Measurements from ENCODE around the gene OR1N2.

Gene OR1N2

GRCh38 chr9:122518841-122519240 is 34.1 kb upstream of the OR1N2 start, which contains the start of gene OR1J4:
OR1J4 (plus strand) TSS chr9:122519141; CDS start chr9:122519141, 0 bp downstream.
- WGBS, 2 donors (ENCODE audit: extremely low coverage in 2 of 2, insufficient read length in 2 of 2, insufficient replicate concordance in 1 of 2), result no CpG with 5 or more reads among the region's 4 CpGs
- Histone ChIP-seq H3K23ac (ENCODE audit: low read depth, low read length, poor library complexity) (no peak within 1 kb of the TSS), H3K4me2 (ENCODE audit: insufficient read depth, low read length, poor library complexity, severe bottlenecking) (no peak within 1 kb of the TSS), H3K14ac (ENCODE audit: low read length) (no peak within 1 kb of the TSS), H2BK5ac (ENCODE audit: low read length) (no peak within 1 kb of the TSS), H2BK12ac (ENCODE audit: low read length) (no peak within 1 kb of the TSS), H2AFZ (ENCODE audit: low read length) (no peak within 1 kb of the TSS), H2BK15ac (ENCODE audit: low read length) (no peak within 1 kb of the TSS), H3K4me3 (ENCODE audit: low read length in 2 of 2) (no peak within 1 kb of the TSS), H3K79me1 (ENCODE audit: low read depth, low read length) (no peaks in the 10 kb centered on the region), H3K18ac (ENCODE audit: low read length) (no peak within 1 kb of the TSS), H3K4me1 (ENCODE audit: control insufficient read depth in 2 of 2, insufficient read depth in 1 of 2, low read depth in 1 of 2, low read length in 2 of 2) (no peaks in the 10 kb centered on the region), H3K36me3 (replicated peaks in 1 of 2; ENCODE audit: control insufficient read depth in 2 of 2, insufficient read depth in 2 of 2, low read length in 2 of 2) (no peaks in the 10 kb centered on the region), H2AK5ac (ENCODE audit: low read depth, low read length) (no peak within 1 kb of the TSS), H4K91ac (ENCODE audit: low read depth, low read length, poor library complexity) (no peak within 1 kb of the TSS), H4K8ac (ENCODE audit: low read depth, low read length) (no peak within 1 kb of the TSS), H3K27ac (replicated peaks; ENCODE audit: low read length) (no peak within 1 kb of the TSS), H3K27me3 (ENCODE audit: control insufficient read depth in 3 of 3, insufficient read depth in 3 of 3, low read depth in 1 of 3, low read length in 3 of 3) (peaks cover 0 to 3% (median 0%) of the 10 kb centered on the region in 3 experiments), H3K4ac (ENCODE audit: low read length) (no peak within 1 kb of the TSS), H2BK120ac (ENCODE audit: low read depth, low read length) (no peak within 1 kb of the TSS), H3K9me3 (replicated peaks in 1 of 2; ENCODE audit: control insufficient read depth in 2 of 2, insufficient read depth in 1 of 2, low read depth in 1 of 2, low read length in 2 of 2) (peaks cover 0 to 26% of the 10 kb centered on the region in 2 donors), H3K9ac (ENCODE audit: low read depth, low read length, poor library complexity) (no peak within 1 kb of the TSS)
- DNase-seq (ENCODE audit: low spot score), result no peak

GRCh38 chr9:122519376-122519775 is 33.5 kb upstream of the OR1N2 start:
- Histone ChIP-seq H3K27ac (replicated peaks; ENCODE audit: low read length) (no peak overlapping the region), H3K4ac (ENCODE audit: low read length) (no peak overlapping the region), H3K27me3 (ENCODE audit: control insufficient read depth in 3 of 3, insufficient read depth in 3 of 3, low read depth in 1 of 3, low read length in 3 of 3) (peaks cover 0 to 3% (median 0%) of the 10 kb centered on the region in 3 experiments), H3K23ac (ENCODE audit: low read depth, low read length, poor library complexity) (no peak overlapping the region), H3K14ac (ENCODE audit: low read length) (no peak overlapping the region), H4K91ac (ENCODE audit: low read depth, low read length, poor library complexity) (no peak overlapping the region), H2BK12ac (ENCODE audit: low read length) (no peak overlapping the region), H3K18ac (ENCODE audit: low read length) (no peak overlapping the region), H2AK5ac (ENCODE audit: low read depth, low read length) (no peak overlapping the region), H3K9me3 (replicated peaks in 1 of 2; ENCODE audit: control insufficient read depth in 2 of 2, insufficient read depth in 1 of 2, low read depth in 1 of 2, low read length in 2 of 2) (peaks cover 0 to 26% of the 10 kb centered on the region in 2 donors), H2BK15ac (ENCODE audit: low read length) (no peak overlapping the region), H4K8ac (ENCODE audit: low read depth, low read length) (no peak overlapping the region), H3K79me1 (ENCODE audit: low read depth, low read length) (no peaks in the 10 kb centered on the region), H2AFZ (ENCODE audit: low read length) (no peak overlapping the region), H2BK5ac (ENCODE audit: low read length) (no peak overlapping the region), H3K4me3 (ENCODE audit: low read length in 2 of 2) (no peak overlapping the region), H2BK120ac (ENCODE audit: low read depth, low read length) (no peak overlapping the region), H3K4me1 (ENCODE audit: control insufficient read depth in 2 of 2, insufficient read depth in 1 of 2, low read depth in 1 of 2, low read length in 2 of 2) (no peaks in the 10 kb centered on the region), H3K9ac (ENCODE audit: low read depth, low read length, poor library complexity) (no peak overlapping the region), H3K36me3 (replicated peaks in 1 of 2; ENCODE audit: control insufficient read depth in 2 of 2, insufficient read depth in 2 of 2, low read length in 2 of 2) (no peaks in the 10 kb centered on the region), H3K4me2 (ENCODE audit: insufficient read depth, low read length, poor library complexity, severe bottlenecking) (no peak overlapping the region)
- no CpG with 5 or more reads among the region's 3 CpGs for WGBS, 2 donors (ENCODE audit: extremely low coverage in 2 of 2, insufficient read length in 2 of 2, insufficient replicate concordance in 1 of 2)
- no peak for DNase-seq (ENCODE audit: low spot score)

- no peak for DNase-seq (ENCODE audit: low spot score)
- no peaks in the 10 kb centered on the region for H3K79me1 ChIP-seq (ENCODE audit: low read depth, low read length)
- H3K4ac ChIP-seq (ENCODE audit: low read length), result no peak overlapping the region
- H3K4me3 ChIP-seq (ENCODE audit: low read length in 2 of 2), result no peak overlapping the region
- H4K8ac ChIP-seq (ENCODE audit: low read depth, low read length), result no peak overlapping the region
- WGBS, 2 donors (ENCODE audit: extremely low coverage in 2 of 2, insufficient read length in 2 of 2, insufficient replicate concordance in 1 of 2), result no CpG with 5 or more reads among the region's 10 CpGs
- peak overlapping the region; percentile 3 for H3K9ac ChIP-seq (ENCODE audit: low read depth, low read length, poor library complexity)
- no peak overlapping the region for H3K23ac ChIP-seq (ENCODE audit: low read depth, low read length, poor library complexity)
- no peaks in the 10 kb centered on the region for H3K4me1 ChIP-seq (ENCODE audit: control insufficient read depth in 2 of 2, insufficient read depth in 1 of 2, low read depth in 1 of 2, low read length in 2 of 2)
- no peak overlapping the region for H3K18ac ChIP-seq (ENCODE audit: low read length)
- no peak overlapping the region for H2AK5ac ChIP-seq (ENCODE audit: low read depth, low read length)
- H3K27me3 ChIP-seq (ENCODE audit: control insufficient read depth in 3 of 3, insufficient read depth in 3 of 3, low read depth in 1 of 3, low read length in 3 of 3), result peaks cover 0 to 19% (median 0%) of the 10 kb centered on the region in 3 experiments
- no peak overlapping the region for H3K14ac ChIP-seq (ENCODE audit: low read length)
- no peak overlapping the region for H2BK12ac ChIP-seq (ENCODE audit: low read length)
- H2BK15ac ChIP-seq (ENCODE audit: low read length), result no peak overlapping the region
- no peak overlapping the region for H3K27ac ChIP-seq (replicated peaks; ENCODE audit: low read length)
- no peak overlapping the region for H4K91ac ChIP-seq (ENCODE audit: low read depth, low read length, poor library complexity)
- peaks cover 0 to 15% of the 10 kb centered on the region in 2 donors for H3K9me3 ChIP-seq (replicated peaks in 1 of 2; ENCODE audit: control insufficient read depth in 2 of 2, insufficient read depth in 1 of 2, low read depth in 1 of 2, low read length in 2 of 2)
- H2AFZ ChIP-seq (ENCODE audit: low read length), result no peak overlapping the region
- H3K36me3 ChIP-seq (replicated peaks in 1 of 2; ENCODE audit: control insufficient read depth in 2 of 2, insufficient read depth in 2 of 2, low read length in 2 of 2), result no peaks in the 10 kb centered on the region
- no peak overlapping the region for H2BK120ac ChIP-seq (ENCODE audit: low read depth, low read length)
- H2BK5ac ChIP-seq (ENCODE audit: low read length), result no peak overlapping the region
- H3K4me2 ChIP-seq (ENCODE audit: insufficient read depth, low read length, poor library complexity, severe bottlenecking), result no peak overlapping the region
Measured at GRCh38 chr9:122526602-122527001, 26.3 kb upstream of the OR1N2 start.

GRCh38 chr9:122527193-122527592 is 25.7 kb upstream of the OR1N2 start, which contains the start of gene OR1N1:
OR1N1 (minus strand) TSS chr9:122527293; CDS start chr9:122527293, 0 bp downstream.
- no peak within 1 kb of the TSS for H3K4me3 ChIP-seq (ENCODE audit: low read length in 2 of 2)
- H3K36me3 ChIP-seq (replicated peaks in 1 of 2; ENCODE audit: control insufficient read depth in 2 of 2, insufficient read depth in 2 of 2, low read length in 2 of 2), result no peaks in the 10 kb centered on the region
- no peak for DNase-seq (ENCODE audit: low spot score)
- H3K4me2 ChIP-seq (ENCODE audit: insufficient read depth, low read length, poor library complexity, severe bottlenecking), result no peak within 1 kb of the TSS
- H3K4ac ChIP-seq (ENCODE audit: low read length), result no peak within 1 kb of the TSS
- no peaks in the 10 kb centered on the region for H3K79me1 ChIP-seq (ENCODE audit: low read depth, low read length)
- peaks cover 0 to 19% (median 0%) of the 10 kb centered on the region in 3 experiments for H3K27me3 ChIP-seq (ENCODE audit: control insufficient read depth in 3 of 3, insufficient read depth in 3 of 3, low read depth in 1 of 3, low read length in 3 of 3)
- no peak within 1 kb of the TSS for H3K27ac ChIP-seq (replicated peaks; ENCODE audit: low read length)
- peaks cover 0 to 14% of the 10 kb centered on the region in 2 donors for H3K9me3 ChIP-seq (replicated peaks in 1 of 2; ENCODE audit: control insufficient read depth in 2 of 2, insufficient read depth in 1 of 2, low read depth in 1 of 2, low read length in 2 of 2)
- WGBS, 2 donors (ENCODE audit: extremely low coverage in 2 of 2, insufficient read length in 2 of 2, insufficient replicate concordance in 1 of 2), result no CpG with 5 or more reads among the region's 3 CpGs
- no peak within 1 kb of the TSS for H2BK12ac ChIP-seq (ENCODE audit: low read length)
- no peak within 1 kb of the TSS for H2AK5ac ChIP-seq (ENCODE audit: low read depth, low read length)
- H4K8ac ChIP-seq (ENCODE audit: low read depth, low read length), result peak within 1 kb of the TSS; percentile 10
- no peak within 1 kb of the TSS for H4K91ac ChIP-seq (ENCODE audit: low read depth, low read length, poor library complexity)
- H3K4me1 ChIP-seq (ENCODE audit: control insufficient read depth in 2 of 2, insufficient read depth in 1 of 2, low read depth in 1 of 2, low read length in 2 of 2), result no peaks in the 10 kb centered on the region
- H2AFZ ChIP-seq (ENCODE audit: low read length), result no peak within 1 kb of the TSS
- no peak within 1 kb of the TSS for H3K14ac ChIP-seq (ENCODE audit: low read length)
- H3K23ac ChIP-seq (ENCODE audit: low read depth, low read length, poor library complexity), result no peak within 1 kb of the TSS
- H3K9ac ChIP-seq (ENCODE audit: low read depth, low read length, poor library complexity), result peak within 1 kb of the TSS; percentile 3
- H2BK15ac ChIP-seq (ENCODE audit: low read length), result no peak within 1 kb of the TSS
- no peak within 1 kb of the TSS for H2BK120ac ChIP-seq (ENCODE audit: low read depth, low read length)
- H2BK5ac ChIP-seq (ENCODE audit: low read length), result no peak within 1 kb of the TSS
- no peak within 1 kb of the TSS for H3K18ac ChIP-seq (ENCODE audit: low read length)

Data from neuronal stem cell (in vitro differentiated cells).